ENCODE data around the gene SPINT2. TPM values are rescaled to one million over a fixed set of nuclear protein-coding genes. Genes with fewer than 3 reads are reported as not detected.

Gene SPINT2
- total and polyA plus RNA-seq, 7 experiments from 2014 or later, result 35.5 to 139 (median 40.9) TPM

DNA sequence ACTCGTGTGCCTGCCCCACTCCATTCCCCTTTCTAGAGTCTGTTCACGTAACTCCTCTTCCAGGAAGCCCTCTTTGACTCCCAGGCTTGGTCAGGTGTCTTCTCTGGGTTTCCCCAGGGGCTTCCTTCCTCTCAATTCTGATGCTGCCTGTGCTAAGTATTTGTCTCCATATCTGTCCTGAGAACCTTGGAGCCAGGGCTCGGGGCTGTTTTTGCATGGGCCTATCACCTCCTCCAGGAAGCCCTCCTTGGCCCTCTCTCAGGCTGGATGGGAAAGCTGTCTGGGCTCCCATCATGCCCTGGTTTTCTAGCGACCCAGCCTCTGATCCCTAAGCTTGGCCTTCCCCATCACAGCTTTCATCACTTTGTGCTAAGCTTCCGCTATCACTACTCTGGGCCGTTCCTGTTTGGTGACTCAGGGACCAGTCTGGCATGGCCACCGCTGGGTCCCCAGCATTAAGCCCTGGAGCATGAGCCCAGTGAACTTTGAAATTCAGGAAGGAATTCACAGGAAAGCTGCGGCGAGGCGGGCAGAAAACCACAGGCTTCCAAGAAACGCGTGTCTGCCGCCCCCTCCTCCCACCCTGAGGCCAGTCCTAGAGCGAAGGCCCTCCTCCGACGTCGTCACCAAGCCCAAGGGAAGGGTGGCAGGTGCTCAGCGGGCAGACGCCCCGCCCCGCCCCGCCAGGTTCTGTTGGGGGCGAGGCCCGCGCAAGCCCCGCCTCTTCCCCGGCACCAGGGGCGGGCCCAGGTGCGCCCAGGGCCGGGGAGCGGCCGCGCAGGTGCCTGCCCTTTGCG, 486 bp upstream of the SPINT2 start:
- POLR2A ChIA-PET, result interaction anchor here (0.6 to 1.4 kb wide), 4 partner anchors 25 to 110 kb away, joined by 3 to 4 read pairs (median 3); partner anchors contain the start of gene PSMD8
- H3K4me3 ChIP-seq (ENCODE audit: low read length), result peak overlapping the region; percentile 77
- DNase-seq, result peak; percentile 71 to 89 (median 80)

DNA sequence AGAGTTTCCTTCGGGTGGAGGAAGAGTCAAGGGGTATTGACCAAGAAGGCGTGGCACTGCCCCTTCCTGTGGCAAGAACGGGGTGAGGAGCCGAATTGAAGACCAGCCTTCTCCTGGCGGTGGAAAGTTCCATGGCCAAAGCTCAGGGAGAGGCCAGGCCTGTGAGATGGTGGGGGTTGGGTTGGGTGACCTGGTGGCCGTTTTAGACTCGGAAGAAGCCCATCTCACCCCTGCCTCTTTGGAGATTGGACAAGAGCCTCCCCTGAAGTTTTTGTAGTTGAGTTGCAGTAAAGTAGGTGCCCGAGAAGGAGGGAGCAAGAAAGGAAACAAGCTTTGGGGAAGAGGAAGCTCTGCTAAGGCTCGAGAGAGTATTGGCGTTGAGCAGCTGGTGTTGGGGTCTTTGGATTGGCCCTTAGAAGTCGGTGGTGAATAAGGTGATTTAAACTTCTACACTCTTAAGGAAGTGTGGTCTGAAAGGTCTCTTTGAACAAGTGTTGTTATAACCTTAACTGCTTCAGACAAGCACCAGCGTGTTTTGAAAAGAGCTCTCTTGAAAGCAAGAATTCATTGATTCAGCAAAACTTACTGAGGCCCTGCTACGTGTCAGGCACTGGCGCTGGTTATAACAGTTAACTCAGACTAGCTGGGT, 964 bp downstream of the SPINT2 start:
- no peaks in the 10 kb centered on the region for H3K27me3 ChIP-seq (ENCODE audit: control insufficient read depth in 2 of 2, insufficient read depth in 2 of 2, low read length in 2 of 2)
- intact Hi-C loops (cut with micrococcal nuclease), result no loop called here
- peaks cover 0 to 3% (median 0%) of the 10 kb centered on the region in 11 donors for H3K9me3 Mint-ChIP-seq
- H3K4me3 Mint-ChIP-seq, result peak overlapping the region; percentile 81 to 93 (median 89)
- peak overlapping the region; percentile 81 to 93 (median 84) for H3K27ac Mint-ChIP-seq
- DNase-seq (peak in 4 of 9 donors; percentile 11 to 33 (median 30)), ATAC-seq (no peak)
- POLR2A ChIA-PET, result interaction anchor here (0.6 to 1.4 kb wide), 5 partner anchors 10 to 281 kb away, joined by 3 to 6 read pairs (median 3); partner anchors contain the start of gene PSMD8
- peak overlapping the region; percentile 77 for H3K4me3 ChIP-seq (ENCODE audit: low read length)
- peak overlapping the region; percentile 77 for H3K27ac ChIP-seq (ENCODE audit: low read depth, low read length)
- CTCF ChIA-PET, result interaction anchor here (0.5 to 1.5 kb wide), 3 partner anchors 11 to 473 kb away, joined by 3 to 4 read pairs (median 3); no protein-coding TSS in a partner anchor
- no peaks in the 10 kb centered on the region for H3K27me3 Mint-ChIP-seq
- H3K4me1 ChIP-seq (ENCODE audit: control insufficient read depth in 2 of 2, insufficient read depth in 2 of 2, low read length in 2 of 2), result peaks cover 4 to 10% of the 10 kb centered on the region in 2 donors
- H3K9me3 ChIP-seq (ENCODE audit: control insufficient read depth in 2 of 3, low read length in 3 of 3), result no peaks in the 10 kb centered on the region
- no peaks in the 10 kb centered on the region for H3K36me3 ChIP-seq (ENCODE audit: control insufficient read depth in 2 of 3, insufficient read depth in 3 of 3, low read length in 3 of 3)
- H3K4me1 Mint-ChIP-seq, result peaks cover 17 to 49% (median 39%) of the 10 kb centered on the region in 7 donors
- peaks cover 0 to 6% (median 0%) of the 10 kb centered on the region in 5 donors for H3K36me3 Mint-ChIP-seq

More for the DNA sequence above, 486 bp upstream of the SPINT2 start:
- no peaks in the 10 kb centered on the region for H3K27me3 ChIP-seq (ENCODE audit: control insufficient read depth in 2 of 2, insufficient read depth in 2 of 2, low read length in 2 of 2)
- peaks cover 4 to 10% of the 10 kb centered on the region in 2 donors for H3K4me1 ChIP-seq (ENCODE audit: control insufficient read depth in 2 of 2, insufficient read depth in 2 of 2, low read length in 2 of 2)
- Mint-ChIP-seq H3K36me3 (peaks cover 0 to 3% (median 0%) of the 10 kb centered on the region in 5 donors), H3K27ac (peak overlapping the region in 8 of 9 donors; percentile 52 to 93 (median 70)), H3K9me3 (peaks cover 0 to 3% (median 0%) of the 10 kb centered on the region in 11 donors), H3K4me1 (peaks cover 17 to 44% (median 39%) of the 10 kb centered on the region in 7 donors), H3K27me3 (peaks cover 0 to 5% (median 2%) of the 10 kb centered on the region in 5 donors), H3K4me3 (peak overlapping the region; percentile 81 to 93 (median 88))
- intact Hi-C loops (cut with micrococcal nuclease), result loop anchor here (1.0 kb wide), 5 partner anchors 8 to 383 kb away; partner anchors contain the start of genes CATSPERG (in 2 of the 2), ACTN4 (in 1 of the 2), PPP1R14A (in 1 of the 2) and PSMD8 (in 1 of the 2)
- H3K36me3 ChIP-seq (ENCODE audit: control insufficient read depth in 2 of 3, insufficient read depth in 3 of 3, low read length in 3 of 3), result no peaks in the 10 kb centered on the region
- no peaks in the 10 kb centered on the region for H3K9me3 ChIP-seq (ENCODE audit: control insufficient read depth in 2 of 3, low read length in 3 of 3)
- CTCF ChIA-PET, result interaction anchor here (1.4 kb wide), 1 partner anchor 365 kb away, joined by 3 read pairs; no protein-coding TSS in a partner anchor
- peak overlapping the region; percentile 77 for H3K27ac ChIP-seq (ENCODE audit: low read depth, low read length)
- ATAC-seq, result peak; percentile 93

DNA sequence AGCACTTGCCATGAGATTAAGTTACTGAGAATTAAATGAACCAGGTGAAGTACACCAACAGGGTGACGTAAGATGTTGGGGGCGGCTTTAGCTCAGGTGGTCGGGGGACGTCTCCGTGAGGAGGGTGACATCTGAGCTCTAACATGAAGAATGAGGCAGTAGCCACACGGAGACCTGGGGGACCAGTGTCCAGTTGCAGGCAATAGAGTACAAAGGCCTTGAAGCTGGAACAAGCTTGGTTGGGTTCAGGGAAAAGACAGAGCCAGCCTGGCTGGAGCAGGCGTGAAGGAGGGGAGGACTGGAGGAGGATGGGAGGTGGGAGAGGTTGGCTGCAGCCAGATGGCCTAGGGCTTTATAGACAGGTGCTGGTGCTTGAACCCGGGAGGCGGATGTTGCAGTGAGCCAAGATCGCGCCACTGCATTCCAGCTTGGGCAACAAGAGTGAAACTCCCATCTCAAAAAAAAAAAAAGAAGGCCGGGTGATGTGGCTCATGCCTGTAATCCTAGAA, 1.6 kb downstream of the SPINT2 start:
- no peaks in the 10 kb centered on the region for H3K9me3 ChIP-seq (ENCODE audit: control insufficient read depth in 2 of 3, low read length in 3 of 3)
- Mint-ChIP-seq H3K36me3 (peaks cover 0 to 6% (median 0%) of the 10 kb centered on the region in 5 donors), H3K27me3 (no peaks in the 10 kb centered on the region), H3K9me3 (peaks cover 0 to 3% (median 0%) of the 10 kb centered on the region in 11 donors), H3K27ac (peak overlapping the region in 8 of 9 donors; percentile 81 to 90 (median 84)), H3K4me3 (peak overlapping the region; percentile 18 to 93 (median 89)), H3K4me1 (peaks cover 17 to 51% (median 39%) of the 10 kb centered on the region in 7 donors)
- H3K27me3 ChIP-seq (ENCODE audit: control insufficient read depth in 2 of 2, insufficient read depth in 2 of 2, low read length in 2 of 2), result no peaks in the 10 kb centered on the region
- ATAC-seq, result no peak
- peaks cover 4 to 10% of the 10 kb centered on the region in 2 donors for H3K4me1 ChIP-seq (ENCODE audit: control insufficient read depth in 2 of 2, insufficient read depth in 2 of 2, low read length in 2 of 2)
- CTCF ChIA-PET, result interaction anchor here (0.5 to 1.5 kb wide), 3 partner anchors 10 to 473 kb away, joined by 3 to 4 read pairs (median 3); no protein-coding TSS in a partner anchor
- DNase-seq, result no peak
- POLR2A ChIA-PET, result interaction anchor here (0.6 to 1.4 kb wide), 3 partner anchors 11 to 1590 kb away, joined by 3 to 5 read pairs (median 3); partner anchors contain the start of gene PSMD8
- H3K4me3 ChIP-seq (ENCODE audit: low read length), result no peak overlapping the region
- intact Hi-C loops (cut with micrococcal nuclease), result no loop called here
- H3K27ac ChIP-seq (ENCODE audit: low read depth, low read length), result peak overlapping the region; percentile 77
- H3K36me3 ChIP-seq (ENCODE audit: control insufficient read depth in 2 of 3, insufficient read depth in 3 of 3, low read length in 3 of 3), result no peaks in the 10 kb centered on the region

DNA sequence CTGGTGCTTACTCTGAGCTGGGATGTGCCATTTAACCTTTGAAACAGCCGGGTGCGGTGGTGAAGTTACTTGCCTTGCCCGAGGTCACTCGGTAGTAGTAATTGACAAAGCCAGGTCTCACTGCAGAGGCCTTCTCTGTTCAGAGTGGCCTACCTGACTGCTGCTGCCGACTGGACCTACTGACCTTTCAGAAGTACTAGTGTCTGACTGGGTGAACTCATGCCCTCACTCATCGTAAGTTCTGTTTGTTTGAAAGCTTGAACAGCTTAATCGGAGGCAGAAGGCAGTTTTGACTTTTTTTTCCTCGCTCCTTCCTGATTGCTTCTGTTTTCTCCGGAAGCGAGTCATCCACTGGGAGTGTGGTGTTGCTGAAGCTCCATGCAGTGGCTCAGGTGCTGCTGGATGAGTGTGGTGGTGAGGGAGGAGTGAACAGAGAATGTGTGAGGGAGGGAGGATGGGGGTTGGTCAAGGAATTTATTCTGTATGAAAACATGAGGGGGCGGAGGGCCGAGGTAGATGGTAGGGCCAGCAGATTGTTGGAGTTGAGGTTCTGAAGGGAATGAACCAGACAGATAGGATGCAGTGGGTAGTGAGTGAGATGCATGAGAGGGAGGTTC, 2.7 kb downstream of the SPINT2 start:
- ATAC-seq, result no peak
- H3K27ac ChIP-seq (ENCODE audit: low read depth, low read length), result no peak overlapping the region
- intact Hi-C loops (cut with micrococcal nuclease), result no loop called here
- no peaks in the 10 kb centered on the region for H3K9me3 Mint-ChIP-seq
- H3K27ac Mint-ChIP-seq, result peak overlapping the region in 7 of 9 donors; percentile 3 to 86 (median 56)
- H3K27me3 ChIP-seq (ENCODE audit: control insufficient read depth in 2 of 2, insufficient read depth in 2 of 2, low read length in 2 of 2), result no peaks in the 10 kb centered on the region
- peaks cover 0 to 6% (median 0%) of the 10 kb centered on the region in 5 donors for H3K36me3 Mint-ChIP-seq
- ChIA-PET CTCF (no interaction called here), POLR2A (interaction anchor here (0.6 kb wide), 1 partner anchor 1150 kb away, joined by 4 read pairs; no protein-coding TSS in a partner anchor)
- H3K4me3 ChIP-seq (ENCODE audit: low read length), result no peak overlapping the region
- H3K4me3 Mint-ChIP-seq, result peak overlapping the region in 3 of 10 donors; percentile 18 to 49 (median 34)
- H3K4me1 Mint-ChIP-seq, result peaks cover 18 to 51% (median 39%) of the 10 kb centered on the region in 7 donors
- no peak for DNase-seq
- no peaks in the 10 kb centered on the region for H3K9me3 ChIP-seq (ENCODE audit: control insufficient read depth in 2 of 3, low read length in 3 of 3)
- no peaks in the 10 kb centered on the region for H3K27me3 Mint-ChIP-seq
- H3K36me3 ChIP-seq (ENCODE audit: control insufficient read depth in 2 of 3, insufficient read depth in 3 of 3, low read length in 3 of 3), result no peaks in the 10 kb centered on the region
- peaks cover 4 to 10% of the 10 kb centered on the region in 2 donors for H3K4me1 ChIP-seq (ENCODE audit: control insufficient read depth in 2 of 2, insufficient read depth in 2 of 2, low read length in 2 of 2)

DNA sequence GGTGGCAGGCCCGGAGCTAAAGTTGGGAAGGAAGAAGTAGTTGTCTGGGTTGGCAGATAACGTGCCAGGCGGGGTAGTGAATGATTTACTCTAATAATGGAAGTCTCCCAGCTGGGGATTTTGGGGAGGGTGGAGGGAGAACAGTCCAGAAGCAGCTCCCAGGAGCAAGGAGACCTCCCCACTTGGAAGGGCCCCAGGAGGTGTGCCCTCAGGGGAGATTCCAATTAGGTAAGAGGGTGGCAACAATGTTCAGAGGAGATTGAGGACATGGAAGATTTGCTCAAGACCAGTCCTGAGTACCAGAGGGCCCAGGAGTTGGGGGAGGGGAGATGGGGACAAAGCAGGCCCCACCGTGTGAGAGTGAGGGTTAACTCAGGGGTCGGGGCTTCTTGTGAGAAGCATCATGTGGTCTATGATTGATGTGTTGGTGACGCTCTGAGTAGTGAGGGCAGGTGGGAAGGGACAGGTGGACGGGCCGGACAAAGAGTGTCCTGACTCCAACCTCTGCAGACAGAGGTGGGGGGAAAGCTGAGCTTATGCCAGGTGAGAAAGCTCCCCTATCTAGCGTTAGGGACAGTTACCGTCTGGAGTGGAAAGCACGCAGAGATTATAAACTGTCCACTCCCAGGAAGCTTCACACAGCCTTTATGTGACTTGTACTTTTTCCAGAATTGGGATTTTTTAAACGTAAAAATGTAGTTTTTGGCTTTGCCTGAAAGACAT, 3.5 kb downstream of the SPINT2 start:
- Mint-ChIP-seq H3K27ac (peak overlapping the region in 3 of 9 donors; percentile 21 to 86 (median 31)), H3K4me3 (no peak overlapping the region), H3K36me3 (peaks cover 0 to 6% (median 0%) of the 10 kb centered on the region in 5 donors), H3K27me3 (no peaks in the 10 kb centered on the region), H3K9me3 (no peaks in the 10 kb centered on the region), H3K4me1 (peaks cover 22 to 48% (median 39%) of the 10 kb centered on the region in 7 donors)
- Histone ChIP-seq H3K9me3 (ENCODE audit: control insufficient read depth in 2 of 3, low read length in 3 of 3) (no peaks in the 10 kb centered on the region), H3K4me3 (ENCODE audit: low read length) (no peak overlapping the region), H3K36me3 (ENCODE audit: control insufficient read depth in 2 of 3, insufficient read depth in 3 of 3, low read length in 3 of 3) (no peaks in the 10 kb centered on the region), H3K27ac (ENCODE audit: low read depth, low read length) (no peak overlapping the region), H3K4me1 (ENCODE audit: control insufficient read depth in 2 of 2, insufficient read depth in 2 of 2, low read length in 2 of 2) (peaks cover 4 to 10% of the 10 kb centered on the region in 2 donors), H3K27me3 (ENCODE audit: control insufficient read depth in 2 of 2, insufficient read depth in 2 of 2, low read length in 2 of 2) (no peaks in the 10 kb centered on the region)
- POLR2A ChIA-PET, result interaction anchor here (0.6 kb wide), 1 partner anchor 102 kb away, joined by 3 read pairs; no protein-coding TSS in a partner anchor
- ATAC-seq (no peak), DNase-seq (no peak)
- CTCF ChIA-PET, result no interaction called here
- intact Hi-C loops (cut with micrococcal nuclease), result no loop called here
